ENCODE measurements around the gene NUB1.

NUB1 gene

GRCh38 chr7:151416112-151416940 is 74.7 kb downstream of the NUB1 start:
- no peak for DNase-seq (ENCODE audit: low read depth in 2 of 2, low spot score in 1 of 2)

- no peak for DNase-seq (ENCODE audit: low read depth in 2 of 2, low spot score in 1 of 2)
These were observed 75.3 kb downstream of the NUB1 start for GRCh38 chr7:151416941-151417315.

- DNase-seq (ENCODE audit: low read depth in 2 of 2, low spot score in 1 of 2) = no peak
These were observed 78.5 kb downstream of the NUB1 start for GRCh38 chr7:151420144-151420543.

- DNase-seq (ENCODE audit: low read depth in 2 of 2, low spot score in 1 of 2) = no peak
These were observed 80.6 kb downstream of the NUB1 start for GRCh38 chr7:151422212-151422611.

GRCh38 chr7:151423226-151423625 is 81.6 kb downstream of the NUB1 start:
- DNase-seq (ENCODE audit: low read depth in 2 of 2, low spot score in 1 of 2) = no peak

GRCh38 chr7:151423936-151424335 is 82.3 kb downstream of the NUB1 start:
- no peak for DNase-seq (ENCODE audit: low read depth in 2 of 2, low spot score in 1 of 2)

GRCh38 chr7:151424799-151425198 is 83.2 kb downstream of the NUB1 start:
- DNase-seq (ENCODE audit: low read depth in 2 of 2, low spot score in 1 of 2) = no peak

GRCh38 chr7:151425670-151426440 is 84.2 kb downstream of the NUB1 start:
- no peak for DNase-seq (ENCODE audit: low read depth in 2 of 2, low spot score in 1 of 2)

GRCh38 chr7:151426441-151426903 is 84.9 kb downstream of the NUB1 start:
- no peak for DNase-seq (ENCODE audit: low read depth in 2 of 2, low spot score in 1 of 2)

- DNase-seq (ENCODE audit: low read depth in 2 of 2, low spot score in 1 of 2) = no peak
These were observed 85.5 kb downstream of the NUB1 start for GRCh38 chr7:151426904-151427704.

GRCh38 chr7:151427705-151428377 is 86.2 kb downstream of the NUB1 start:
- no peak for DNase-seq (ENCODE audit: low read depth in 2 of 2, low spot score in 1 of 2)

All from stimulated activated CD8-positive, alpha-beta memory T cell treated with anti-CD3 and anti-CD28 coated beads, Interleukin-4, amount 100 ng/mL, for 4 hours (primary cell).